DMS 273 (cell line): ENCODE results near the gene EDN3.

Source experiments
- DNase-seq: peaks from one replicate; lab custom pipeline; 2025; ENCODE audit not compliant: unreplicated experiment; lab: John Stamatoyannopoulos, UW

Gene EDN3

GRCh38 chr20:59360934-59361333, 60.5 kb downstream of the EDN3 start:
- no peak for DNase-seq

- no peak for DNase-seq
Measured at GRCh38 chr20:59361411-59361810, 61.0 kb downstream of the EDN3 start.

GRCh38 chr20:59363101-59363500, 62.7 kb downstream of the EDN3 start:
- DNase-seq: no peak

- no peak for DNase-seq
Measured at GRCh38 chr20:59364611-59365010, 64.2 kb downstream of the EDN3 start.

GRCh38 chr20:59365611-59366285, 65.3 kb downstream of the EDN3 start:
- no peak for DNase-seq

GRCh38 chr20:59371431-59371830, 71.0 kb downstream of the EDN3 start:
- no peak for DNase-seq

GRCh38 chr20:59374261-59374660, 73.8 kb downstream of the EDN3 start:
- no peak for DNase-seq

GRCh38 chr20:59375541-59375940, 75.1 kb downstream of the EDN3 start:
- DNase-seq: no peak
